ENCODE results near the gene KLHL8. TPM values are rescaled to one million over a fixed set of nuclear protein-coding genes. Genes with fewer than 3 reads are reported as not detected.

KLHL8 gene
- total RNA-seq, 1 experiment from 2014 or later = 15.4 TPM

- intact Hi-C loops (cut with micrococcal nuclease; ENCODE audit: unreplicated experiment) = no loop called here
- Histone ChIP-seq H3K36me3 (ENCODE audit: insufficient read depth, low read length, poor library complexity, severe bottlenecking) (no peaks in the 10 kb centered on the region), H3K9me3 (ENCODE audit: low read depth, low read length, poor library complexity, severe bottlenecking) (no peaks in the 10 kb centered on the region), H3K4me1 (ENCODE audit: insufficient read depth, low read length, poor library complexity, severe bottlenecking) (peaks cover 10% of the 10 kb centered on the region), H3K27ac (ENCODE audit: low read depth, low read length, poor library complexity, severe bottlenecking) (no peak overlapping the region), H3K27me3 (replicated peaks; ENCODE audit: insufficient read depth, low read depth, low read length, poor library complexity) (no peaks in the 10 kb centered on the region), H3K4me3 (ENCODE audit: low read depth, low read length, poor library complexity, severe bottlenecking) (no peak overlapping the region)
- TF ChIP-seq EZH2 (IDR thresholded peaks at IDR 0.05; ENCODE audit: borderline replicate concordance, low read depth, low read length, poor library complexity, severe bottlenecking) = no peak
- TF ChIP-seq CTCF (conservative IDR thresholded peaks at IDR 0.05; ENCODE audit: low read depth, low read length) = no peak
- BruUV-seq (replicated peaks) = no TSS peak
- ChIA-PET POLR2A (ENCODE audit: low non-redundant PET) (no interaction called here), CTCF (no interaction called here)
- no peak for DNase-seq (ENCODE audit: low spot score)
Measured at GRCh38 chr4:87185146-87185870, 35.1 kb downstream of the KLHL8 start.

- Histone ChIP-seq H3K27ac (ENCODE audit: low read depth, low read length, poor library complexity, severe bottlenecking) (no peak overlapping the region), H3K36me3 (ENCODE audit: insufficient read depth, low read length, poor library complexity, severe bottlenecking) (no peaks in the 10 kb centered on the region), H3K4me1 (ENCODE audit: insufficient read depth, low read length, poor library complexity, severe bottlenecking) (no peaks in the 10 kb centered on the region), H3K4me3 (ENCODE audit: low read depth, low read length, poor library complexity, severe bottlenecking) (no peak overlapping the region), H3K9me3 (ENCODE audit: low read depth, low read length, poor library complexity, severe bottlenecking) (no peaks in the 10 kb centered on the region), H3K27me3 (replicated peaks; ENCODE audit: insufficient read depth, low read depth, low read length, poor library complexity) (no peaks in the 10 kb centered on the region)
- ChIA-PET CTCF (no interaction called here), POLR2A (ENCODE audit: low non-redundant PET) (no interaction called here)
- intact Hi-C loops (cut with micrococcal nuclease; ENCODE audit: unreplicated experiment) = no loop called here
- BruUV-seq (replicated peaks) = no TSS peak
- TF ChIP-seq EZH2 (IDR thresholded peaks at IDR 0.05; ENCODE audit: borderline replicate concordance, low read depth, low read length, poor library complexity, severe bottlenecking) (no peak), CTCF (conservative IDR thresholded peaks at IDR 0.05; ENCODE audit: low read depth, low read length) (no peak)
- DNase-seq (ENCODE audit: low spot score) = no peak
Measured at GRCh38 chr4:87180767-87181166, 39.7 kb downstream of the KLHL8 start.

- Histone ChIP-seq H3K36me3 (ENCODE audit: insufficient read depth, low read length, poor library complexity, severe bottlenecking) (no peaks in the 10 kb centered on the region), H3K27me3 (replicated peaks; ENCODE audit: insufficient read depth, low read depth, low read length, poor library complexity) (no peaks in the 10 kb centered on the region), H3K27ac (ENCODE audit: low read depth, low read length, poor library complexity, severe bottlenecking) (no peak overlapping the region), H3K4me1 (ENCODE audit: insufficient read depth, low read length, poor library complexity, severe bottlenecking) (no peaks in the 10 kb centered on the region), H3K4me3 (ENCODE audit: low read depth, low read length, poor library complexity, severe bottlenecking) (no peak overlapping the region), H3K9me3 (ENCODE audit: low read depth, low read length, poor library complexity, severe bottlenecking) (no peaks in the 10 kb centered on the region)
- ChIA-PET POLR2A (ENCODE audit: low non-redundant PET) (no interaction called here), CTCF (no interaction called here)
- no TSS peak for BruUV-seq (replicated peaks)
- intact Hi-C loops (cut with micrococcal nuclease; ENCODE audit: unreplicated experiment) = no loop called here
- TF ChIP-seq CTCF (conservative IDR thresholded peaks at IDR 0.05; ENCODE audit: low read depth, low read length) = no peak
- no peak for TF ChIP-seq EZH2 (IDR thresholded peaks at IDR 0.05; ENCODE audit: borderline replicate concordance, low read depth, low read length, poor library complexity, severe bottlenecking)
- DNase-seq (ENCODE audit: low spot score) = no peak
Measured at GRCh38 chr4:87179751-87180150, 40.7 kb downstream of the KLHL8 start.
